DOHH2 (cell line): ENCODE results near the gene RALGAPA2.

Experiments used
- H3F3A ChIP-seq: fragments of 200-600 bp; sonication (generic), shearing (Covaris generic); 2 replicates; pipeline ENCODE4 v1.6.0; 2016; ENCODE audit warnings: antibody characterized with exemption, mild to moderate bottlenecking; ENCODE audit not compliant: control insufficient read depth, insufficient read depth
- H3K27ac ChIP-seq: fragments of 200-600 bp; sonication (generic); 2 replicates; pipeline ENCODE4 v1.5.1; 2014; ENCODE audit warnings: low read depth, mild to moderate bottlenecking, low read length, moderate library complexity
- H3K27me3 ChIP-seq: fragments of 200-600 bp; sonication (generic); 2 replicates; pipeline ENCODE4 v1.6.1; 2014; ENCODE audit warnings: mild to moderate bottlenecking, low read length, mixed read lengths; ENCODE audit not compliant: control insufficient read depth
- H3K36me3 ChIP-seq: fragments of 200-600 bp; sonication (generic); 2 replicates; pipeline ENCODE4 v1.6.1; 2014; ENCODE audit warnings: mild to moderate bottlenecking, low read length, moderate library complexity, mixed read lengths; ENCODE audit not compliant: control insufficient read depth
- H3K4me1 ChIP-seq: fragments of 200-600 bp; sonication (generic); 2 replicates; pipeline ENCODE4 v1.6.1; 2014; ENCODE audit warnings: mild to moderate bottlenecking, low read length, mixed read lengths; ENCODE audit not compliant: control insufficient read depth
- H3K4me2 ChIP-seq: fragments of 200-600 bp; sonication (generic); 2 replicates; pipeline ENCODE4 v1.6.0; 2014; ENCODE audit warnings: mild to moderate bottlenecking, low read length, moderate library complexity
- H3K4me3 ChIP-seq: fragments of 200-600 bp; sonication (generic); 2 replicates; pipeline ENCODE4 v1.5.1; 2014; ENCODE audit warnings: mild to moderate bottlenecking, low read length, mixed read lengths
- H3K79me2 ChIP-seq: fragments of 200-600 bp; sonication (generic); 2 replicates; pipeline ENCODE4 v1.6.1; 2014; ENCODE audit warnings: mild to moderate bottlenecking, low read length, mixed read lengths; ENCODE audit not compliant: control insufficient read depth
- H3K9me2 ChIP-seq: fragments of 200-600 bp; sonication (generic); replicated peaks from 2 replicates; pipeline ENCODE4 v1.6.1; 2014; ENCODE audit warnings: mild to moderate bottlenecking, low read length, mixed read lengths; ENCODE audit not compliant: control insufficient read depth
- H3K9me3 ChIP-seq: fragments of 200-600 bp; sonication (generic); 2 replicates; pipeline ENCODE4 v1.6.1; 2014; ENCODE audit warnings: antibody characterized with exemption, low read length, mixed read lengths; ENCODE audit not compliant: control insufficient read depth, insufficient read depth
- H4K20me1 ChIP-seq: fragments of 200-600 bp; sonication (generic); 2 replicates; pipeline ENCODE4 v1.6.0; 2014; ENCODE audit warnings: low read depth, mild to moderate bottlenecking, antibody characterized with exemption, low read length, moderate library complexity; ENCODE audit not compliant: control insufficient read depth, insufficient read depth
- EZH2phosphoT487 ChIP-seq: fragments of 200-600 bp; sonication (generic); IDR thresholded peaks from 2 replicates; pipeline ENCODE4 v1.6.1; 2017; ENCODE audit warnings: borderline replicate concordance, mild to moderate bottlenecking, antibody characterized with exemption, low read length, moderate library complexity, mixed read lengths
- TF ChIP-seq, protein P1 (sequence below): fragments of 200-600 bp; sonication (generic); IDR thresholded peaks from one replicate; pipeline ENCODE4 v1.5.1; 2014; ENCODE audit warnings: antibody characterized with exemption, mild to moderate bottlenecking, low read depth, low read length; ENCODE audit not compliant: poor library complexity, severe bottlenecking

The RALGAPA2 gene

DNA sequence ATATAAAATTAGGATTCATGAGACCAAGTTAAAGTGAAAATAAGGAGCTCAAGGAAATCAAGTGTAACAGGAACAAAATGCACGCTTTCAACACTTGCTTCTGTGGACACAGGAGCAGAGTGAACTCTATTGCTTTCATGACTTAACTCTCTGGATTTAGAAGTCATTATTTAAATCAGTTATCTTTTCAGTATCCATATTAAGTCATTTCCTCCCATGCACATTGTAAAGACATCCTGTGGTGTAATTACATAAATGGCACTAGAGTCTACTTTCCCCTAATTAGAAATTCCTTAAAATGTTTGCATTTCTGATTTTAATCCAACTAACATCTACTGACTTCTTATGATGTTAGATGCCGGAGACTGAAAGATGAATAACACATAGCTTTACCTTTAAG lies 256.5 kb downstream of the RALGAPA2 start:
- Histone ChIP-seq H3K9me3 (no peaks in the 10 kb centered on the region), H3K9me2 (no peaks in the 10 kb centered on the region), H3K4me3 (no peak overlapping the region), H3K27me3 (peaks cover 5% of the 10 kb centered on the region; the same call in 1 of the 2 replicates), H3K79me2 (no peaks in the 10 kb centered on the region), H3F3A (no peaks in the 10 kb centered on the region), H3K27ac (no peak overlapping the region), H3K4me2 (peak overlapping the region; percentile 10; the same call in 1 of the 2 replicates), H3K36me3 (no peaks in the 10 kb centered on the region), H3K4me1 (peaks cover 29% of the 10 kb centered on the region), H4K20me1 (no peaks in the 10 kb centered on the region)
- TF ChIP-seq, protein P1, sequence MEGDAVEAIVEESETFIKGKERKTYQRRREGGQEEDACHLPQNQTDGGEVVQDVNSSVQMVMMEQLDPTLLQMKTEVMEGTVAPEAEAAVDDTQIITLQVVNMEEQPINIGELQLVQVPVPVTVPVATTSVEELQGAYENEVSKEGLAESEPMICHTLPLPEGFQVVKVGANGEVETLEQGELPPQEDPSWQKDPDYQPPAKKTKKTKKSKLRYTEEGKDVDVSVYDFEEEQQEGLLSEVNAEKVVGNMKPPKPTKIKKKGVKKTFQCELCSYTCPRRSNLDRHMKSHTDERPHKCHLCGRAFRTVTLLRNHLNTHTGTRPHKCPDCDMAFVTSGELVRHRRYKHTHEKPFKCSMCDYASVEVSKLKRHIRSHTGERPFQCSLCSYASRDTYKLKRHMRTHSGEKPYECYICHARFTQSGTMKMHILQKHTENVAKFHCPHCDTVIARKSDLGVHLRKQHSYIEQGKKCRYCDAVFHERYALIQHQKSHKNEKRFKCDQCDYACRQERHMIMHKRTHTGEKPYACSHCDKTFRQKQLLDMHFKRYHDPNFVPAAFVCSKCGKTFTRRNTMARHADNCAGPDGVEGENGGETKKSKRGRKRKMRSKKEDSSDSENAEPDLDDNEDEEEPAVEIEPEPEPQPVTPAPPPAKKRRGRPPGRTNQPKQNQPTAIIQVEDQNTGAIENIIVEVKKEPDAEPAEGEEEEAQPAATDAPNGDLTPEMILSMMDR, result no peak
- TF ChIP-seq EZH2phosphoT487, result no peak

DNA sequence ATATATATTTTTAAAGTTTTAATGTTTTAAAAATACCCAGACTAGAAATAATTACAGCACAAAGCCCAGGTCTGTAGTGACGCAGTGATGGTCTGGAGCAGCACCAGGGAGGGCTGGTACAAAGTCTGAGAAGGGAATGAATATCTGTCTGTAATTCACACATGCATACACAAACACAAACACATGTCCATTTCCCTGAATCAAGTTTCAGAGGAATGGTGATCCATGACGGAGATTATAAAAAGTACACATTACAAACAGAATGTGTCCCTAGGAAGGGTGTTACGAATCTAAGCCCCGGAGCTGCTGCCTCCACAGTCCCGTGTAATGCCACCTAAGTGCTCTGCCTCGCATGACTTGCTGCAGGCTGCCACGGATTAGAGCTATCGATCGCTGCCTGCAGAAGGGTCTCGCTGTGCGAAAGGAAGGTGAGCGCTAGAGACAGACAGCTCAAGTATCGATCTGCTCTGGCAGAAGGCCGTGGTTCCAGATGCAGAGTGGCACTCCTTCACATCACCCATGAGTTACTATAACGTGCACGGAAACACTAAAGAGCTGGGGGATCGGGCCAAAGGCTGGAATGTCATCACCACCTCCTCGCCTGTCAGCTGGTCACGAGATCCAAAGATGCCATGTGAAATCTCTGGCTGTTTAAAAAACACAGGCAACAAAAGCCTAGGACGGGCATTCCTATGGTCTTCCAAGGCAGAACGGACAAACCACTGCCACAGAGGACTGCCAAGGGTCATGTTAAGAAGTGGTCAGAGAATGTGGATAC lies 257.4 kb downstream of the RALGAPA2 start:
- Histone ChIP-seq H3K9me3 (no peaks in the 10 kb centered on the region), H3K27me3 (peaks cover 5% of the 10 kb centered on the region; the same call in 1 of the 2 replicates), H3K27ac (no peak overlapping the region), H3K4me1 (peaks cover 29% of the 10 kb centered on the region), H3K4me3 (no peak overlapping the region), H4K20me1 (no peaks in the 10 kb centered on the region), H3F3A (no peaks in the 10 kb centered on the region), H3K4me2 (no peak overlapping the region), H3K79me2 (no peaks in the 10 kb centered on the region), H3K36me3 (no peaks in the 10 kb centered on the region), H3K9me2 (no peaks in the 10 kb centered on the region)
- TF ChIP-seq EZH2phosphoT487, result no peak

DNA sequence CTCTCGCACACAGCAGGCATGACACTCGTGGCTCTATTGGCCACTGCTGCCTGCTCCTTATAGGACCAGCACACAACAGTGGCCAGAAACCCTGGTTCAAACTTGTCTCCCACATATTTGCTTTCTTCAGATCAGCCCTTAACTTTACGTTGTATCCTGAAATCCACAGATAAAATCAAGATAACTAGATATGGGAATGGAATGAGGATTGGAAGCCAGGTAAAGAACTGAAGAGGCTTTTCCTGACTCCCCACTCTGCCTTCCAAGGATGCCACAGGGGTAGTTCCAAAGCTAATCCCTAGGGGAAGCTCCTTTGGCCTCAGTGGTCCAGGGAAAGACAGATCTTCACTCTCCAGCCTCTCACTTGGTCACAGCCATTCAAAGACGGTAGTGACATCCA lies 258.1 kb downstream of the RALGAPA2 start:
- no peak overlapping the region for H3K4me2 ChIP-seq
- H3K27ac ChIP-seq, result no peak overlapping the region
- H3K4me3 ChIP-seq, result no peak overlapping the region
- no peaks in the 10 kb centered on the region for H3K9me3 ChIP-seq
- peaks cover 5% of the 10 kb centered on the region; the same call in 1 of the 2 replicates for H3K27me3 ChIP-seq
- H3K9me2 ChIP-seq, result no peaks in the 10 kb centered on the region
- peaks cover 29% of the 10 kb centered on the region for H3K4me1 ChIP-seq
- no peaks in the 10 kb centered on the region for H3F3A ChIP-seq
- TF ChIP-seq, protein P1, result no peak
- no peak for TF ChIP-seq EZH2phosphoT487
- no peaks in the 10 kb centered on the region for H3K36me3 ChIP-seq
- H4K20me1 ChIP-seq, result no peaks in the 10 kb centered on the region
- H3K79me2 ChIP-seq, result no peaks in the 10 kb centered on the region

DNA sequence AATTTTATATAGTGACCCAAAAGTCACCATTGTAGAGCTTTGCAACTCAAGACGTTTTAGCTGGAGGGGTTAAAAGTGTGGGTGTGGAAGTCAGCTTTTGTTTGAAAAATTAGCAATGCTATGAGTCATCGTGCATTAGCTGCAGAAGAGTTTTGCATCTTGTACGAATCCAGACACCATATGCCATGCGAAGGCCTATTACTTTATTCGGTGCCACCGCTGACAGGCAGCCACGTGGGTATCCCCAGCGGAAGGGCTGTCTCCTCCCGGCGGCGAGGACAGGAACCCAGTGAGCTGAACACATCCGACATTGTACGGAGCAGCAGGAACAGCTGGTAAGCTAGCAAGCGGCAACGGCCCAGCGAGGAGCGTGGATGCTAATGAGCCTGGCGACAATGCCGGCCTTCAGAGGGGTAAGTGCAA lies 260.2 kb downstream of the RALGAPA2 start:
- H3K79me2 ChIP-seq, result no peaks in the 10 kb centered on the region
- H3K4me3 ChIP-seq, result no peak overlapping the region
- H3K27me3 ChIP-seq, result peaks cover 5% of the 10 kb centered on the region; the same call in 1 of the 2 replicates
- no peaks in the 10 kb centered on the region for H4K20me1 ChIP-seq
- H3K36me3 ChIP-seq, result no peaks in the 10 kb centered on the region
- peak overlapping the region; percentile 41 for H3K4me2 ChIP-seq
- TF ChIP-seq EZH2phosphoT487, result no peak
- TF ChIP-seq, protein P1, result no peak
- H3K9me3 ChIP-seq, result no peaks in the 10 kb centered on the region
- H3K4me1 ChIP-seq, result peaks cover 29% of the 10 kb centered on the region
- H3K9me2 ChIP-seq, result no peaks in the 10 kb centered on the region
- H3F3A ChIP-seq, result no peaks in the 10 kb centered on the region
- no peak overlapping the region for H3K27ac ChIP-seq
